ENCODE data around the gene NRSN1.

Gene NRSN1

DNA sequence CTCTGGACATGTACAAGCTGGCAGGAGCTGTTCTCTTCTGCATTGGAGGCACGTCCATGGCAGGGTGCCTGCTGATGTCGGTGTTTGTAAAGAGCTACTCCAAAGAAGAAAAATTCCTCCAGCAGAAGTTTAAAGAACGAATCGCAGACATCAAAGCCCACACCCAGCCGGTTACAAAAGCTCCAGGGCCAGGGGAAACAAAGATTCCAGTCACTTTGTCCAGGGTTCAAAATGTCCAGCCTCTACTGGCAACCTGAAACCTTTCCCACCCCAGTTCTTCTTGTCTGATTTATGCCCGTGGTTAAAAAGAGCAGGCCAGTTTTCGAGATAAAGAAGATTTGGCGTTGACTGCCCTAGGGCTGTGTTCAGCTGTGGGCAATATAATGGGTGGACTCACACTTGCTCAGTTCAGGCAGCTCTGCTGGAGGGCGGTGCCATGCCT is 19.7 kb downstream of the NRSN1 start:
- DNase-seq: no peak

GRCh38 chr6:24146871-24147270 is 20.9 kb downstream of the NRSN1 start:
- no peak for DNase-seq

GRCh38 chr6:24147511-24148153 is 21.6 kb downstream of the NRSN1 start:
- DNase-seq: no peak

DNA sequence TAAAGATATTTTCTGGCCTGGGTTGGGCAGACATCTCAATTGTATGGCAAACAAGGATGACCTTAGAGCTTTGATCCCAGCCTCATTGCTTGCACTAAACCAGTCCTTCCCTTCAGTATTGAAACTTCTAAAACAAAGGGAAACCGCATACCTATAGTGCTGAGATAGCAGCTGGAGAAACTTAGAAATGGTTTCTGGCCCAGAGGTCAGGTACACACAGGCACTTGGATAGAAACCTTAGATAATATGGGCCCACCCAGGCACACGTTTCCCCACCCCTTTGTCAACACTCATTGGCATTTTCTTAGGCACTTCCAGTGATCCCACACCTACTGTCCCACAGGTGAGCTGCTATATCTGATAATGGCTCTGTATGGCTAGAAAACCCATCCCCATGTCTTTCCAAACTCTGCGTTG is 22.1 kb downstream of the NRSN1 start:
- DNase-seq: no peak

DNA sequence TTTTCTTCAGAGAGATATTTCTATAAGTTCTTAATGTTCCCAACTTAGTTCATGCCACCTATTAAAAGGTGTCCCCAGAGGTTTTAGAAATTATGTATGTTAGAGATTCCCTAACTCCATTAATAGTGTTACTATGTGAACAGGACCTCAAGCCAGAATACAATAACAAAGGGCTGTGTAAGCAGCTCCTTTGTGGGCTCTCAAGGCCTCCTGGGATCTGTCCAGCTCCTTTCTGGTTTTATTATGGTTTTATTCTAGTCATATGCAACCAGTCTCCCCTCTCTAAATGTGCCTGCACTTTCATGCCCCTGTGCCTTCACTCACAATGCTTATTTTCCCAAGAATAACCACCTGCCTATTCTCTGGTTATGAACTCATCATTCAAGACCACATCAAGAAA is 22.7 kb downstream of the NRSN1 start:
- DNase-seq: no peak

DNA sequence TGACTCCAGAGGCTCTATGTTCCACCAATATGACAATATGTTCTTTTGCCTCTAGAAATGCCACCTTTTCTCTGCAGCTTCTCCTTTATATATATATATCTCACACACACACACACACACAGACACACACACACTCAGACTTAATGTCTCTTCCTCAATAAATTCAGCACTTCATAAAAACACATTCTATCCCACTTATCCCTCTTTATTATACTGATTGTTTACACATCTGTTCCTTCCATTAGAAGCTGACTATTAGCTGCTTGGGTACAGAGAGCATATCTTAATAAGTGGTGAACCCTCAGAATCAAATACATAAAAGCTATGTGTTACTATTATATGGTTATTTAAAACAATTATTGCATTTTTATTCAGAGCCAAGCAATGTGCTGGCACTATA is 23.3 kb downstream of the NRSN1 start:
- DNase-seq: no peak

GRCh38 chr6:24149836-24150235 is 23.8 kb downstream of the NRSN1 start:
- no peak for DNase-seq

GRCh38 chr6:24152014-24152413 is 26.0 kb downstream of the NRSN1 start:
- DNase-seq: no peak

- no peak for DNase-seq
Observed at GRCh38 chr6:24154121-24154520, 28.1 kb downstream of the NRSN1 start.

DNA sequence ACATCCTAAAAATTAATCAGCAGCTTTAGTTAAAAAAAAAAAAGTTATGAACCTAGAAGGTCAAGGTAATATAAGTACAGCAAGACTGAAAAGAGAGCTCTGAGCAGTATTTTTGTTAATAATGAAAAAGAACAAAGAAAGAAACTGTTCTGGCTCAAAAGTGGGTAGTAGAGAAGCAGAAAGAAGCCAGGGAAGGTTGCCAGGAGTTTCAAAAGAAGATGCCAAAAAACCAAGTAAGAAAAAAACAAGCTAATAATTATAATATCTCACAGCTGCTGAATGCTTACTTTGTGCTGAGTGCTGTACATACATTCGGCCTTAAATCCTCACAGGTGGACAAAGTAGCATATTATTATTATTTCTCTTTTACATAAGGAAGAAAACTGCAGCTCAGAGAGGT is 31.9 kb downstream of the NRSN1 start:
- DNase-seq: no peak

DNA sequence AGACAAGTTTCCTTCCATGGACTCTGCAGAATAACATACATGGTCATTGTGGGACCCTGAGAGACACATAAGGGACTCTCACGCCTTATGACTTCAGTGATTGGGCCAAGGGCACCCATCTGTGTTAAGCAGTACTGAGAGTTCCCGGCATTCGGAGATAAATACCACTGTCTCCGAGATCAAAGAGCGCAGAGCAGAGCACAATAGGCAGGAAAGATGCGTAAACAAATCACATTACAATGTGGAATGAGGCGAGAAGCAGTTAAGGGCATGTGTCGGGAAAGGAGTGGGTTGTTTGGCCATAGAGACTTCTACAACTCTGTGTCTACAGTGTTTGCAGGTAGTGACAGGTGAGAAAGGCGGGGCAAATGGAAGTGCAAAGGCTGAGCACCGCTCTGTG is 57.6 kb downstream of the NRSN1 start:
- DNase-seq: no peak

DNA sequence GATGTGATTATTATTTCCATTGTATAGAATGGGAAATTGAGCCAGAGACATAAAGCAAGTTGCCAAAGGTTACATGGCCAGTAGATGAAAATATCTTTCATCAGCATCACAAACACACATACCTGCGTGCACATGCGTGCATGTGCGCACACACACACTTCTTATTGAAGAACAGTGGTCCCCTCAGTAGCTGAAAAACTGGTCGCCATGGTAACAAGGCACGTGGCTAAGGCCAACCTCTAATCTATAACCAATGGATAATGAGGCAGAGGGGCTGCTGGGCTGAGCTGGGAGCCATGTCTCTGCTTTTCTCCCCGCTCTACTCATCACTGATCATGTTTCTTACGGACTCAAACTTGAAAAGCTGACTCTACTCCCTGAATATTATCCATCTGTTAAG is 60.3 kb downstream of the NRSN1 start:
- no peak for DNase-seq

DNA sequence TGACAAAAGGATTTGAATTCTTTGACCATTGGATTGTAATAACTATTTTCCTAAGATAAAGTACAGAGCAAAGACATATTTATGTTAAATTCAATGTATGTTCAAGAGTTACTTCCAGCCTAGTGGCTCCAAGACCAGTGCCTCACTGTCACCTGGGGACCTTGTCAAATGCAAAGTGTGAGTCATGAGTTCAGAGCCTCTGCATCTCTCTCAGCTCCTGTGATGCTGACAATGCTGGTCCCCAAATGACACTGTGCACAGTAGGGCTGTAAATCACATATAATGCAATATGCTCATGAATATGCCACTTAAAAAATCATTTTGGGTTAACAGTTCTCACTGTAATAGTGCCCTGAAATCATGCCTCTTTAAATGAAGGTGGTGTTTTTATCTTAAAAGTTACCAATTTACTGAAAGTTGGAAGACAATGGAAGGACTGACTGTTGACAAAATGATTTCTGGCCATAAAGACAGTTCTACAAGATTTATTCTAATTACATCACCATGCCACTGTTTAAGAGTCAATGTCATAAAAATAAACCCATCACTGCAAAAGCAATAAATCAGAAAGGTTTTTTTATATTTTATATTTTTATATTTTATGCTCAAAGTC is 62.1 kb downstream of the NRSN1 start:
- no peak for DNase-seq

- no peak for DNase-seq
Observed at GRCh38 chr6:24188578-24189080, 62.6 kb downstream of the NRSN1 start.

GRCh38 chr6:24191346-24191745 is 65.3 kb downstream of the NRSN1 start:
- no peak for DNase-seq

GRCh38 chr6:24193364-24193763 is 67.3 kb downstream of the NRSN1 start:
- no peak for DNase-seq

DNA sequence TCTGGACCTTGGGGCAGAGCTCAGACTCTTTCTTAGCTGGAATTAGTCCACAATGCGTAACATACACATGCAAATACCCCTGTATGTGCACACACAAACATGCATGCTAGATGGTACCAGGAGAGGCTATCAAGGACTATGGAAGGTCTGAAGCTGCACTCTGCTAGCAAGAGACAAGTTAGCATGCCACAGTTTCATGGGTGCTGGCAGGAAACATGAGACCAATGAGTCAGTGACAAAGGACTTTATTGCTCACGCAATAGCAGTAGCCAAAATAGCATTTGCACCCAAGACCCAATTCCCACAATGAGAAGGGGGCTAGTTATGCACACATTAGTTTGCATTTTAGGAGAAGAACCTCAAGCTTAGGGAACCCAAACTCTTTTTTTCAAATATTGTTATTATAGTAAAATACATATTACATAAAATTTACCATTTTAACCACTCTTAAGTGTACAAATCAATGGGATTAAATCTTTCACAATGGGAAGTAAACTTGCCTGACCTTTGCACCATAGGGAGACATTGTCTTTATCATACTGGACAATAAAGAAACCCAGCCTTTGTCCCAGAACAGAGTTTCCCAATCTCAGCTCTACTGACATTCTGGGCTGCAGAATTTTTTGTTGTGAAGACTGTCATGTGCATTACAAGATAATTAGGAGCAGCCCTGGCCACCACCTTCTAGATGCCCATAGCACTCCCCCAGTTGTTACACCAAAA is 69.1 kb downstream of the NRSN1 start:
- DNase-seq: no peak

DNA sequence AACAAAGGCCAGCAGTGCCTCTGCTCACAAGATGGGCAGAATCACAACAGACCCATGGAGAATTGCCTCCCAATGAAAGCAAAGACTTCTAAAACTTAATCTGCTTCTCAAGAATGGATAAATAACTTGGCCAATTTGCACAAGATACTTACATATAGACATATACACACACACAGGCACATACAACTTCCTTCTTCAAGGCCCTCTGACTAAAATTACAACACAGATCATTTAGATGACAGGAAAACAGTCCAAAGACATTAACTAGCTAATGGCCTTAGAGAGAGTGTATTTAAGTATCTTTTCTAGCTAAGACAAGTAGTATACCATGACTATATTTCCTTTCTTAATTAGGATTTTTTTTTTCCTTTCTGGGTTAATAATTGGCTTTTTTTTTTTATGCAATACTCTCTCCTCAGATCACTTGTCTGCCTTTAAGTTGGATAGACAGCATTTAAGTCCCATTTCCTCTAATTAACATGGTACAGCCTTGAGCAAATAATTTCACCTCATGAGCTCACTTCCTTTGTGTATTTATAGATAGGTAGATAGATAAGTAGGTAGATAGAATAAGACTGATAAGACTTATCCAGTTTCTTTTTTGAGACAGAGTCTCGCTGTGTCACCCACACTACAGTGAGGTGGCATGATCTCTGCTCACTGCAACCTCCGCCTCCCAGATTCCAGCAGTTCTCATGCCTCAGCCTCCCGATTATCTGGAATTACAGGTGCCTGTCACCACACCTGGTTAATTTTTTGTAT is 70.0 kb downstream of the NRSN1 start:
- no peak for DNase-seq

All from OCI-M1 (cell line).